Progenitor cell of endocrine pancreas (in vitro differentiated cells): Measurements from ENCODE around the gene TNIK. TPM values are rescaled to one million over a fixed set of nuclear protein-coding genes. Genes with fewer than 3 reads are reported as not detected.

Source experiments
- DNase-seq: peaks from one replicate; pipeline ENCODE4 v3.0.0; 2021; ENCODE audit warnings: low spot score; ENCODE audit not compliant: unreplicated experiment
- H3K27ac Mint-ChIP-seq: 2 replicates; pipeline ENCODE4 v1.8.0; 2021; ENCODE audit warnings: mild to moderate bottlenecking, moderate library complexity, mixed read lengths
- H3K27me3 Mint-ChIP-seq: 2 replicates; pipeline ENCODE4 v1.8.0; 2021; ENCODE audit warnings: mixed read lengths
- H3K36me3 Mint-ChIP-seq: 2 replicates; pipeline ENCODE4 v1.8.0; 2022; ENCODE audit warnings: mixed read lengths; ENCODE audit not compliant: insufficient read depth
- H3K4me1 Mint-ChIP-seq: 2 replicates; pipeline ENCODE4 v1.8.0; 2021; ENCODE audit warnings: low read depth, mixed read lengths
- H3K4me3 Mint-ChIP-seq: 2 replicates; pipeline ENCODE4 v1.8.0; 2021; ENCODE audit warnings: low read depth, mild to moderate bottlenecking, moderate library complexity, mixed read lengths
- H3K9me3 Mint-ChIP-seq: 2 replicates; pipeline ENCODE4 v1.8.0; 2021; ENCODE audit warnings: low read depth, mixed read lengths
- total RNA-seq: library from RNA; stranded (reverse); gene quantifications from 2 replicates; pipeline ENCODE4 v1.2.1, GENCODE V29; 2021
- TF ChIP-seq, protein P1 (sequence below): fragments of 200-600 bp; sonication (generic); IDR thresholded peaks from one replicate; pipeline ENCODE4 v1.5.0; 2021; ENCODE audit warnings: antibody characterized with exemption, mild to moderate bottlenecking; ENCODE audit not compliant: unreplicated experiment

The TNIK gene
- total RNA-seq, 1 donor from 2014 or later = 15.7 TPM

DNA sequence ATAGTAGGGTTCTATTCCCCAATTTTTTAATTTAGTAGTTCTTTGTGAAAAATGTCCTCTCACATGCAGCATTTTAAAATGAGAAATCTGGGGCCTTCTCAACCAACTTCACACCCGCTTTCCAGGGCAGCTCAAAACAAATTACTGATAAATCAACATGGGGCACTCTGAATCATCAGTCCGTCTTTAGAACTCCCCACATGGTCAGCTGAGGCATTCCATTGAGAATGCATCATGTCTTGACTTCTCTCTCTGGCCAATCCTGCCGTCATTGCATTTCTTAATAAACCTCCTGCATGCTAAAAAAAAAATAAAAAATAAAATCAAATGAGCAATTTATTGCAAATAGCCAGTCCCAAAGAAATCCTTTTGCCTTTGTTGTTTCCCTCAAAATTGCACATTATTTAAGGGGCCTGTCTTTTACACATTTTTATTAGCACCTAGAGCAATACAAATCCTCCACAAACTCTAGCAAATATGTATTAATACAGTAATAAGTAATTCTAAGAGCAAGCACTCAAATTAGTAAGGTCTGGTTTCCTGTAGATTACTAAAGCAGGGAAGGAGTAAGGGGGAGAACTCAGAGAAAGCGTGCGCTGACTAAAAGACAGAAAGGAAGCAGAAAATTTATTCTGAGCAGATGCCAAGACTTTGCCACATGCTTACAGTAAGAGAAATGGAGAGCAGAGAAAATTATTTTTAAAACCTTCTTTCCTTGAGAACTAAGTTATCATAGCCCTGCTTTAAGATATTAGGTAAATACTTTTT is 175.7 kb downstream of the TNIK start:
- no peaks in the 10 kb centered on the region for H3K4me1 Mint-ChIP-seq
- no peaks in the 10 kb centered on the region for H3K27me3 Mint-ChIP-seq
- no peak for DNase-seq
- H3K27ac Mint-ChIP-seq = no peak overlapping the region
- H3K4me3 Mint-ChIP-seq = no peak overlapping the region
- H3K36me3 Mint-ChIP-seq = no peaks in the 10 kb centered on the region
- no peaks in the 10 kb centered on the region for H3K9me3 Mint-ChIP-seq
- TF ChIP-seq, protein P1, sequence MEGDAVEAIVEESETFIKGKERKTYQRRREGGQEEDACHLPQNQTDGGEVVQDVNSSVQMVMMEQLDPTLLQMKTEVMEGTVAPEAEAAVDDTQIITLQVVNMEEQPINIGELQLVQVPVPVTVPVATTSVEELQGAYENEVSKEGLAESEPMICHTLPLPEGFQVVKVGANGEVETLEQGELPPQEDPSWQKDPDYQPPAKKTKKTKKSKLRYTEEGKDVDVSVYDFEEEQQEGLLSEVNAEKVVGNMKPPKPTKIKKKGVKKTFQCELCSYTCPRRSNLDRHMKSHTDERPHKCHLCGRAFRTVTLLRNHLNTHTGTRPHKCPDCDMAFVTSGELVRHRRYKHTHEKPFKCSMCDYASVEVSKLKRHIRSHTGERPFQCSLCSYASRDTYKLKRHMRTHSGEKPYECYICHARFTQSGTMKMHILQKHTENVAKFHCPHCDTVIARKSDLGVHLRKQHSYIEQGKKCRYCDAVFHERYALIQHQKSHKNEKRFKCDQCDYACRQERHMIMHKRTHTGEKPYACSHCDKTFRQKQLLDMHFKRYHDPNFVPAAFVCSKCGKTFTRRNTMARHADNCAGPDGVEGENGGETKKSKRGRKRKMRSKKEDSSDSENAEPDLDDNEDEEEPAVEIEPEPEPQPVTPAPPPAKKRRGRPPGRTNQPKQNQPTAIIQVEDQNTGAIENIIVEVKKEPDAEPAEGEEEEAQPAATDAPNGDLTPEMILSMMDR = no peak

DNA sequence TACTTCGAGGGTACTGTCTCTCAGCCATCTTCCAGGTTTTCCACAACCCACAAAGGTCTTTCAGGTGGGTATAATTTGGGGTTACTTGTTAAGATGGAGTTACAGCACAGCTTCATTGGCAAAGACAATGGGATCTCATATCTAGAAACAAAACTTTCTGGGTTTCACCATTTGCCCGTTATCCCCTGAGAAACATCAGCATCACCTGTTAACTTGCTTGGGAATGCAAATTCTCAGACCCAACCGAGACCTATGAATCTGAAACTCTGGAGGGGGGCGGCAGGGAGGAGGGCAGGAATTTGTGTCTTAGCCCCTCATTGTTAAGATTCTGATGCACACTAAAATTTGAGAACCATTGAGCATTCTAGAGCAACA is 176.4 kb downstream of the TNIK start:
- no peak for DNase-seq
- H3K27ac Mint-ChIP-seq = no peak overlapping the region
- no peaks in the 10 kb centered on the region for H3K27me3 Mint-ChIP-seq
- no peak overlapping the region for H3K4me3 Mint-ChIP-seq
- TF ChIP-seq, protein P1 = no peak
- no peaks in the 10 kb centered on the region for H3K9me3 Mint-ChIP-seq
- H3K36me3 Mint-ChIP-seq = no peaks in the 10 kb centered on the region
- no peaks in the 10 kb centered on the region for H3K4me1 Mint-ChIP-seq

DNA sequence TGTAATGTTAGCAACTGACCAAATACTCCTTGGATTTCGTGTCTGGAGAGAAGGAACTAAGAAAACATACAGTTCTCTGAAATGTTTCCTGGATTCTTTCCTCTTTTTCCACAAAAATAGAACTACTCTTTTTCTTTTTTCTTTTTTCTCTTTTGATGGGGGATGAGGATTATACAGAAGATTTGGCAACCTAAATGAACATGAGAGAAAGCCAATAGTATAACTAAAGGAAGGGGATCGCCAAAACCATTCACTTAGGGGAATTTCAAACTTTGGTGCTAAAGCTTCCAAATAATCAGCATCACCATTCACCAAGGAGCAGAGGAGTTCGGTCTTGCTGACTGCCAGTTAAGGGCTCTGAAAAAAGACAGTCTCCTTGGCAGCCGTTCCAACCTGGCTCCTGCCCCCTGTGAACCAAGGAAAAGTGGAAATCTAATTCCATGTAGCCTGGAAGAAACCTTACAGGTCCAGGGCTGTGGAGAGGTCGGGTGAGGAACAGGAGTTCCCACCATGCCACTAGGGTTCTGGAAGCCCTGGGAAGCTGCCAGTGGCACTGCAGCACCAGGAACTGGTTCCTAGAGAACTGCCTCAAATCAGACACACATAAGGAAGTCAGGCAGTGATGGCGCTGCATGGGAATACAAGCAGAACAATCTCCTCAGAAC is 176.9 kb downstream of the TNIK start:
- no peak overlapping the region for H3K27ac Mint-ChIP-seq
- DNase-seq = no peak
- H3K27me3 Mint-ChIP-seq = no peaks in the 10 kb centered on the region
- TF ChIP-seq, protein P1 = no peak
- no peaks in the 10 kb centered on the region for H3K4me1 Mint-ChIP-seq
- no peaks in the 10 kb centered on the region for H3K36me3 Mint-ChIP-seq
- H3K4me3 Mint-ChIP-seq = no peak overlapping the region
- H3K9me3 Mint-ChIP-seq = no peaks in the 10 kb centered on the region

DNA sequence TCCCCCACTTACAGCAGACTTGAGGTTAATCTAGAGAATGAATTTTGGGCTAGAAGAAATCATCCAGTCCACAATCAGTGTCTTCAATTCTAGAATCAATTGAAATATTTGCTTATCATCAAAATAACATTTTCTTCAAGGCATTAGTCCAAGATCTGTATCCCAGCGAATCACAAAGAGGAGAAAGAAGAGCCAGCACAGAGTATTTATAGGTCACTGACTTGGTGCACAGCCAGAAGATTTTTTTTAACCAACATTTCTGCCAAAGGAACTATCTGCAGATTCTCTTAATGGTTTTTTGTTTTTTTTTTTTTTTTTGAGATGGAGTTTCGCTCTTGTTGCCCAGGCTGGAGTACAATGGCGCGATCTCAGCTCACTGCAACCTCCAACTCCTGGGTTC is 178.2 kb downstream of the TNIK start:
- H3K27me3 Mint-ChIP-seq = no peaks in the 10 kb centered on the region
- H3K4me3 Mint-ChIP-seq = no peak overlapping the region
- no peaks in the 10 kb centered on the region for H3K4me1 Mint-ChIP-seq
- no peak for DNase-seq
- H3K9me3 Mint-ChIP-seq = no peaks in the 10 kb centered on the region
- TF ChIP-seq, protein P1 = no peak
- H3K36me3 Mint-ChIP-seq = no peaks in the 10 kb centered on the region
- H3K27ac Mint-ChIP-seq = no peak overlapping the region

DNA sequence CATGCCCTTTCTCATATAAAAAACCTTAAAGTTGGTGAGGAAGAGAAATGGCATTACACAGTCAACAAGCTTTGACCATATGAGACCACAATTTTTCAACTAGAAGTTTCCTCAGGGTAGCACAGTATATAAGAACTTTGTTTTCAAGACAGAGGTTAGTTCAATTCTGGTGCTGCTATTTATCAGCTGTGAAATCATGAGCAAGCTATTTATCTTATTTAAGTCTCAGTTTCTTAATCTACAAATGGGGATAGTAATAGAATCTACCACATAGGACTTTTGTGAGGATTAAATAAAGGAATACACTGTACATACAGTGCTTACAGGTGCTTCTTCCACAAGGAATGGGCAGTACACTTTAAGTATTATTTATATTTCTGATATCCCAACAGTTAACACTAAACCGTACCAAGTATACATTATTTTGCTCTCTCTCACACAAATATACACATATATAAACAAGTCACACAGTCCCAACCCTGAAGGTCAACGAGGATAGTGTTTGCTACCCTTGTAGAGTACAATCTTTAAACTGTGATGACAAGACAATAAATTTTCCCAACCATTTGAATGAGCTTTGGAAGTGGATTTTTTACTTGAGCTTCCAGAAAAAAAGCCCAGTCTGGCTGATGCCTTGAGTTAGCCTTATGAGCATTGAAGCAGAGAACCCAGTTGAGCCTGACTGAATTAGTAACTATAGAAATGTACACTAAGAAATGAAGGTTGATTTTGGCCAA is 178.8 kb downstream of the TNIK start:
- no peaks in the 10 kb centered on the region for H3K4me1 Mint-ChIP-seq
- no peaks in the 10 kb centered on the region for H3K36me3 Mint-ChIP-seq

More for the DNA sequence above, 178.8 kb downstream of the TNIK start:
- H3K4me3 Mint-ChIP-seq = no peak overlapping the region
- H3K27me3 Mint-ChIP-seq = no peaks in the 10 kb centered on the region
- DNase-seq = no peak
- no peak overlapping the region for H3K27ac Mint-ChIP-seq
- TF ChIP-seq, protein P1 = no peak
- H3K9me3 Mint-ChIP-seq = no peaks in the 10 kb centered on the region
